ENCODE measurements around the gene PPP4R1.

- TF ChIP-seq, protein P1, sequence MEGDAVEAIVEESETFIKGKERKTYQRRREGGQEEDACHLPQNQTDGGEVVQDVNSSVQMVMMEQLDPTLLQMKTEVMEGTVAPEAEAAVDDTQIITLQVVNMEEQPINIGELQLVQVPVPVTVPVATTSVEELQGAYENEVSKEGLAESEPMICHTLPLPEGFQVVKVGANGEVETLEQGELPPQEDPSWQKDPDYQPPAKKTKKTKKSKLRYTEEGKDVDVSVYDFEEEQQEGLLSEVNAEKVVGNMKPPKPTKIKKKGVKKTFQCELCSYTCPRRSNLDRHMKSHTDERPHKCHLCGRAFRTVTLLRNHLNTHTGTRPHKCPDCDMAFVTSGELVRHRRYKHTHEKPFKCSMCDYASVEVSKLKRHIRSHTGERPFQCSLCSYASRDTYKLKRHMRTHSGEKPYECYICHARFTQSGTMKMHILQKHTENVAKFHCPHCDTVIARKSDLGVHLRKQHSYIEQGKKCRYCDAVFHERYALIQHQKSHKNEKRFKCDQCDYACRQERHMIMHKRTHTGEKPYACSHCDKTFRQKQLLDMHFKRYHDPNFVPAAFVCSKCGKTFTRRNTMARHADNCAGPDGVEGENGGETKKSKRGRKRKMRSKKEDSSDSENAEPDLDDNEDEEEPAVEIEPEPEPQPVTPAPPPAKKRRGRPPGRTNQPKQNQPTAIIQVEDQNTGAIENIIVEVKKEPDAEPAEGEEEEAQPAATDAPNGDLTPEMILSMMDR (IDR thresholded peaks at IDR 0.05 in 8 of 11, conservative IDR thresholded peaks at IDR 0.05 in 3 of 11) = no peak
- TF ChIP-seq POLR2AphosphoS5 (IDR thresholded peaks at IDR 0.05) (no peak), POLR2A (IDR thresholded peaks at IDR 0.05) (no peak)
These were observed 15.0 kb downstream of the PPP4R1 start for GRCh38 chr18:9599328-9599727.

Data from spleen (tissue), 7 donors.